Measurements from ENCODE around the gene PON3.

Gene PON3

GRCh38 chr7:95342642-95343307 is 53.4 kb downstream of the PON3 start:
- Histone ChIP-seq H3K36me3 (ENCODE audit: control insufficient read depth in 4 of 4, insufficient read depth in 4 of 4, low read length in 3 of 4) (no peaks in the 10 kb centered on the region), H3K4me1 (ENCODE audit: control extremely low read depth in 1 of 4, control insufficient read depth in 4 of 4, insufficient read depth in 4 of 4, low read length in 3 of 4) (no peaks in the 10 kb centered on the region), H3K9me3 (ENCODE audit: control extremely low read depth in 1 of 5, control insufficient read depth in 4 of 5, insufficient read depth in 2 of 5, low read depth in 1 of 5, low read length in 4 of 5) (no peaks in the 10 kb centered on the region), H3K27me3 (replicated peaks in 2 of 5; ENCODE audit: control insufficient read depth in 4 of 5, insufficient read depth in 5 of 5, low read length in 4 of 5) (no peaks in the 10 kb centered on the region), H3K27ac (ENCODE audit: insufficient read depth in 1 of 2, low read depth in 1 of 2, low read length in 2 of 2, poor library complexity in 1 of 2, severe bottlenecking in 2 of 2) (no peak overlapping the region), H3K4me3 (ENCODE audit: control insufficient read depth in 1 of 7, extremely low read depth in 1 of 7, insufficient read depth in 4 of 7, low read depth in 2 of 7, low read length in 6 of 7) (no peak overlapping the region)
- ChIA-PET CTCF (no interaction called here), POLR2A (no interaction called here)
- DNase-seq, result peak in 1 of 3 donors; percentile 6
- 84% methylated on average over 3 of the region's 4 CpGs for WGBS (ENCODE audit: insufficient coverage)

- ChIA-PET CTCF (no interaction called here), POLR2A (no interaction called here)
- no peak overlapping the region for H3K4me3 ChIP-seq (ENCODE audit: control insufficient read depth in 1 of 7, extremely low read depth in 1 of 7, insufficient read depth in 4 of 7, low read depth in 2 of 7, low read length in 6 of 7)
- 100% methylated on average over 3 of the region's 3 CpGs for WGBS (ENCODE audit: insufficient coverage)
- no peaks in the 10 kb centered on the region for H3K4me1 ChIP-seq (ENCODE audit: control extremely low read depth in 1 of 4, control insufficient read depth in 4 of 4, insufficient read depth in 4 of 4, low read length in 3 of 4)
- H3K9me3 ChIP-seq (ENCODE audit: control extremely low read depth in 1 of 5, control insufficient read depth in 4 of 5, insufficient read depth in 2 of 5, low read depth in 1 of 5, low read length in 4 of 5), result no peaks in the 10 kb centered on the region
- no peak for DNase-seq
- no peak overlapping the region for H3K27ac ChIP-seq (ENCODE audit: insufficient read depth in 1 of 2, low read depth in 1 of 2, low read length in 2 of 2, poor library complexity in 1 of 2, severe bottlenecking in 2 of 2)
- H3K36me3 ChIP-seq (ENCODE audit: control insufficient read depth in 4 of 4, insufficient read depth in 4 of 4, low read length in 3 of 4), result no peaks in the 10 kb centered on the region
- no peaks in the 10 kb centered on the region for H3K27me3 ChIP-seq (replicated peaks in 2 of 5; ENCODE audit: control insufficient read depth in 4 of 5, insufficient read depth in 5 of 5, low read length in 4 of 5)
These were observed 54.1 kb downstream of the PON3 start for GRCh38 chr7:95342029-95342428.

- Histone ChIP-seq H3K9me3 (ENCODE audit: control extremely low read depth in 1 of 5, control insufficient read depth in 4 of 5, insufficient read depth in 2 of 5, low read depth in 1 of 5, low read length in 4 of 5) (no peaks in the 10 kb centered on the region), H3K36me3 (ENCODE audit: control insufficient read depth in 4 of 4, insufficient read depth in 4 of 4, low read length in 3 of 4) (no peaks in the 10 kb centered on the region), H3K27me3 (replicated peaks in 2 of 5; ENCODE audit: control insufficient read depth in 4 of 5, insufficient read depth in 5 of 5, low read length in 4 of 5) (no peaks in the 10 kb centered on the region), H3K27ac (ENCODE audit: insufficient read depth in 1 of 2, low read depth in 1 of 2, low read length in 2 of 2, poor library complexity in 1 of 2, severe bottlenecking in 2 of 2) (no peak overlapping the region), H3K4me3 (ENCODE audit: control insufficient read depth in 1 of 7, extremely low read depth in 1 of 7, insufficient read depth in 4 of 7, low read depth in 2 of 7, low read length in 6 of 7) (no peak overlapping the region), H3K4me1 (ENCODE audit: control extremely low read depth in 1 of 4, control insufficient read depth in 4 of 4, insufficient read depth in 4 of 4, low read length in 3 of 4) (no peaks in the 10 kb centered on the region)
- ChIA-PET POLR2A (no interaction called here), CTCF (no interaction called here)
- DNase-seq, result no peak
- 100% methylated on average over 1 of the region's 2 CpGs for WGBS (ENCODE audit: insufficient coverage)
These were observed 55.7 kb downstream of the PON3 start for GRCh38 chr7:95340491-95340890.

- no peak overlapping the region for H3K27ac ChIP-seq (ENCODE audit: insufficient read depth in 1 of 2, low read depth in 1 of 2, low read length in 2 of 2, poor library complexity in 1 of 2, severe bottlenecking in 2 of 2)
- H3K9me3 ChIP-seq (ENCODE audit: control extremely low read depth in 1 of 5, control insufficient read depth in 4 of 5, insufficient read depth in 2 of 5, low read depth in 1 of 5, low read length in 4 of 5), result no peaks in the 10 kb centered on the region
- no peak for DNase-seq
- POLR2A ChIA-PET, result no interaction called here
- no peak overlapping the region for H3K4me3 ChIP-seq (ENCODE audit: control insufficient read depth in 1 of 7, extremely low read depth in 1 of 7, insufficient read depth in 4 of 7, low read depth in 2 of 7, low read length in 6 of 7)
- 100% methylated on average over 3 of the region's 3 CpGs for WGBS (ENCODE audit: insufficient coverage)
- no peaks in the 10 kb centered on the region for H3K4me1 ChIP-seq (ENCODE audit: control extremely low read depth in 1 of 4, control insufficient read depth in 4 of 4, insufficient read depth in 4 of 4, low read length in 3 of 4)
- H3K27me3 ChIP-seq (replicated peaks in 2 of 5; ENCODE audit: control insufficient read depth in 4 of 5, insufficient read depth in 5 of 5, low read length in 4 of 5), result no peaks in the 10 kb centered on the region
- no peaks in the 10 kb centered on the region for H3K36me3 ChIP-seq (ENCODE audit: control insufficient read depth in 4 of 4, insufficient read depth in 4 of 4, low read length in 3 of 4)
- CTCF ChIA-PET, result no interaction called here
These were observed 57.3 kb downstream of the PON3 start for GRCh38 chr7:95338832-95339231.

- no peak for DNase-seq
- ChIA-PET CTCF (no interaction called here), POLR2A (interaction anchor here (0.6 kb wide), 1 partner anchor 9 kb away, joined by 3 read pairs; no protein-coding TSS in a partner anchor)
- H3K27ac ChIP-seq (ENCODE audit: insufficient read depth in 1 of 2, low read depth in 1 of 2, low read length in 2 of 2, poor library complexity in 1 of 2, severe bottlenecking in 2 of 2), result no peak overlapping the region
- H3K4me3 ChIP-seq (ENCODE audit: control insufficient read depth in 1 of 7, extremely low read depth in 1 of 7, insufficient read depth in 4 of 7, low read depth in 2 of 7, low read length in 6 of 7), result no peak overlapping the region
- no peaks in the 10 kb centered on the region for H3K27me3 ChIP-seq (replicated peaks in 2 of 5; ENCODE audit: control insufficient read depth in 4 of 5, insufficient read depth in 5 of 5, low read length in 4 of 5)
- no peaks in the 10 kb centered on the region for H3K36me3 ChIP-seq (ENCODE audit: control insufficient read depth in 4 of 4, insufficient read depth in 4 of 4, low read length in 3 of 4)
- no peaks in the 10 kb centered on the region for H3K9me3 ChIP-seq (ENCODE audit: control extremely low read depth in 1 of 5, control insufficient read depth in 4 of 5, insufficient read depth in 2 of 5, low read depth in 1 of 5, low read length in 4 of 5)
- peaks cover 0 to 7% (median 4%) of the 10 kb centered on the region in 4 experiments for H3K4me1 ChIP-seq (ENCODE audit: control extremely low read depth in 1 of 4, control insufficient read depth in 4 of 4, insufficient read depth in 4 of 4, low read length in 3 of 4)
These were observed 61.1 kb downstream of the PON3 start for GRCh38 chr7:95335093-95335492.

GRCh38 chr7:95334447-95334846 is 61.7 kb downstream of the PON3 start:
- no peaks in the 10 kb centered on the region for H3K36me3 ChIP-seq (ENCODE audit: control insufficient read depth in 4 of 4, insufficient read depth in 4 of 4, low read length in 3 of 4)
- H3K27ac ChIP-seq (ENCODE audit: insufficient read depth in 1 of 2, low read depth in 1 of 2, low read length in 2 of 2, poor library complexity in 1 of 2, severe bottlenecking in 2 of 2), result no peak overlapping the region
- peaks cover 0 to 7% (median 5%) of the 10 kb centered on the region in 4 experiments for H3K4me1 ChIP-seq (ENCODE audit: control extremely low read depth in 1 of 4, control insufficient read depth in 4 of 4, insufficient read depth in 4 of 4, low read length in 3 of 4)
- H3K27me3 ChIP-seq (replicated peaks in 2 of 5; ENCODE audit: control insufficient read depth in 4 of 5, insufficient read depth in 5 of 5, low read length in 4 of 5), result no peaks in the 10 kb centered on the region
- H3K9me3 ChIP-seq (ENCODE audit: control extremely low read depth in 1 of 5, control insufficient read depth in 4 of 5, insufficient read depth in 2 of 5, low read depth in 1 of 5, low read length in 4 of 5), result no peaks in the 10 kb centered on the region
- H3K4me3 ChIP-seq (ENCODE audit: control insufficient read depth in 1 of 7, extremely low read depth in 1 of 7, insufficient read depth in 4 of 7, low read depth in 2 of 7, low read length in 6 of 7), result no peak overlapping the region
- ChIA-PET POLR2A (no interaction called here), CTCF (no interaction called here)
- DNase-seq, result no peak

GRCh38 chr7:95330961-95331337 is 65.2 kb downstream of the PON3 start:
- H3K4me3 ChIP-seq (ENCODE audit: control insufficient read depth in 1 of 7, extremely low read depth in 1 of 7, insufficient read depth in 4 of 7, low read depth in 2 of 7, low read length in 6 of 7), result peak overlapping the region in 6 of 7 experiments; percentile 40 to 81 (median 53)
- H3K27ac ChIP-seq (ENCODE audit: insufficient read depth in 1 of 2, low read depth in 1 of 2, low read length in 2 of 2, poor library complexity in 1 of 2, severe bottlenecking in 2 of 2), result peak overlapping the region; percentile 34 to 63
- WGBS (ENCODE audit: insufficient coverage), result no CpG with 5 or more reads among the region's 1 CpG
- H3K27me3 ChIP-seq (replicated peaks in 2 of 5; ENCODE audit: control insufficient read depth in 4 of 5, insufficient read depth in 5 of 5, low read length in 4 of 5), result no peaks in the 10 kb centered on the region
- POLR2A ChIA-PET, result no interaction called here
- H3K36me3 ChIP-seq (ENCODE audit: control insufficient read depth in 4 of 4, insufficient read depth in 4 of 4, low read length in 3 of 4), result no peaks in the 10 kb centered on the region
- DNase-seq, result peak in 1 of 3 donors; percentile 1
- H3K4me1 ChIP-seq (ENCODE audit: control extremely low read depth in 1 of 4, control insufficient read depth in 4 of 4, insufficient read depth in 4 of 4, low read length in 3 of 4), result peaks cover 0 to 7% (median 5%) of the 10 kb centered on the region in 4 experiments
- H3K9me3 ChIP-seq (ENCODE audit: control extremely low read depth in 1 of 5, control insufficient read depth in 4 of 5, insufficient read depth in 2 of 5, low read depth in 1 of 5, low read length in 4 of 5), result no peaks in the 10 kb centered on the region
- CTCF ChIA-PET, result interaction anchor here (0.9 kb wide), 1 partner anchor 357 kb away, joined by 3 read pairs; no protein-coding TSS in a partner anchor

Measured in common myeloid progenitor, CD34-positive (primary cell).